Measurements from ENCODE around the gene ACTL8.

Gene ACTL8

DNA sequence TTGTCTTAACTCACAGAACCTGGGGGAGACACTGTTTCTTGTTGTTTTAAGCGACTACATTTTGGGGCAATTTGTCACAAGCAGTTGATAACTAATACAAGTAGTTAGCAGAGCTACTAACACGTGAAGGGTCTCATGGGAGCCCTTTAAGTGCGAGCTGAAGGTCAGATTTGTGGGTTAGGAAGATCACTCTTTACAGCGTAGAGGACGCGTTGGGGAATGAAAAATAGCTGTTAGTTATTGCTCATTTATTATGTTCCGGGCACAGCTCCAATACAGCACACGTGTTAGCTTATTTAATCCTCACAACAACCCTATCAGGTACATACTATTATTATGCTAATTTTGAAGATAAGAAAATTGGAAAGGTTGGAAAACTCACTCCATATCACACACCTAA lies 95.9 kb downstream of the ACTL8 start:
- no peaks in the 10 kb centered on the region for H3K9me3 ChIP-seq (ENCODE audit: low read length)
- no peak overlapping the region for H3K27ac ChIP-seq (ENCODE audit: low read depth, low read length)
- H3K9ac ChIP-seq (ENCODE audit: low read length), result no peak overlapping the region
- H3K4me3 ChIP-seq (ENCODE audit: low read depth in 1 of 2, low read length in 2 of 2), result no peak overlapping the region
- no peaks in the 10 kb centered on the region for H3K27me3 ChIP-seq (ENCODE audit: control insufficient read depth in 1 of 2, insufficient read depth in 2 of 2, low read length in 2 of 2)
- no peaks in the 10 kb centered on the region for H3K4me1 ChIP-seq (ENCODE audit: insufficient read depth, low read length)
- no peaks in the 10 kb centered on the region for H3K36me3 ChIP-seq (ENCODE audit: insufficient read depth, low read length)

GRCh38 chr1:17852383-17852782 lies 97.2 kb downstream of the ACTL8 start:
- Histone ChIP-seq H3K9me3 (ENCODE audit: low read length) (no peaks in the 10 kb centered on the region), H3K27me3 (ENCODE audit: control insufficient read depth in 1 of 2, insufficient read depth in 2 of 2, low read length in 2 of 2) (no peaks in the 10 kb centered on the region), H3K36me3 (ENCODE audit: insufficient read depth, low read length) (no peaks in the 10 kb centered on the region), H3K9ac (ENCODE audit: low read length) (no peak overlapping the region), H3K27ac (ENCODE audit: low read depth, low read length) (no peak overlapping the region), H3K4me3 (ENCODE audit: low read depth in 1 of 2, low read length in 2 of 2) (no peak overlapping the region), H3K4me1 (ENCODE audit: insufficient read depth, low read length) (no peaks in the 10 kb centered on the region)

GRCh38 chr1:17853241-17853935 lies 98.3 kb downstream of the ACTL8 start:
- Histone ChIP-seq H3K9me3 (ENCODE audit: low read length) (no peaks in the 10 kb centered on the region), H3K36me3 (ENCODE audit: insufficient read depth, low read length) (no peaks in the 10 kb centered on the region), H3K27ac (ENCODE audit: low read depth, low read length) (no peak overlapping the region), H3K9ac (ENCODE audit: low read length) (no peak overlapping the region), H3K4me1 (ENCODE audit: insufficient read depth, low read length) (no peaks in the 10 kb centered on the region), H3K27me3 (ENCODE audit: control insufficient read depth in 1 of 2, insufficient read depth in 2 of 2, low read length in 2 of 2) (no peaks in the 10 kb centered on the region), H3K4me3 (ENCODE audit: low read depth in 1 of 2, low read length in 2 of 2) (no peak overlapping the region)

- Histone ChIP-seq H3K9me3 (ENCODE audit: low read length) (no peaks in the 10 kb centered on the region), H3K27me3 (ENCODE audit: control insufficient read depth in 1 of 2, insufficient read depth in 2 of 2, low read length in 2 of 2) (no peaks in the 10 kb centered on the region), H3K36me3 (ENCODE audit: insufficient read depth, low read length) (no peaks in the 10 kb centered on the region), H3K4me3 (ENCODE audit: low read depth in 1 of 2, low read length in 2 of 2) (no peak overlapping the region), H3K9ac (ENCODE audit: low read length) (no peak overlapping the region), H3K27ac (ENCODE audit: low read depth, low read length) (no peak overlapping the region), H3K4me1 (ENCODE audit: insufficient read depth, low read length) (no peaks in the 10 kb centered on the region)
Observed at GRCh38 chr1:17856496-17857108, 101.5 kb downstream of the ACTL8 start.

- Histone ChIP-seq H3K27me3 (ENCODE audit: control insufficient read depth in 1 of 2, insufficient read depth in 2 of 2, low read length in 2 of 2) (no peaks in the 10 kb centered on the region), H3K9me3 (ENCODE audit: low read length) (no peaks in the 10 kb centered on the region), H3K36me3 (ENCODE audit: insufficient read depth, low read length) (no peaks in the 10 kb centered on the region), H3K4me3 (ENCODE audit: low read depth in 1 of 2, low read length in 2 of 2) (no peak overlapping the region), H3K27ac (ENCODE audit: low read depth, low read length) (no peak overlapping the region), H3K9ac (ENCODE audit: low read length) (no peak overlapping the region), H3K4me1 (ENCODE audit: insufficient read depth, low read length) (no peaks in the 10 kb centered on the region)
Observed at GRCh38 chr1:17857109-17857499, 102.0 kb downstream of the ACTL8 start.

GRCh38 chr1:17857996-17858395 lies 102.9 kb downstream of the ACTL8 start:
- Histone ChIP-seq H3K9me3 (ENCODE audit: low read length) (no peaks in the 10 kb centered on the region), H3K27me3 (ENCODE audit: control insufficient read depth in 1 of 2, insufficient read depth in 2 of 2, low read length in 2 of 2) (no peaks in the 10 kb centered on the region), H3K9ac (ENCODE audit: low read length) (no peak overlapping the region)

GRCh38 chr1:17860812-17861211 lies 105.7 kb downstream of the ACTL8 start:
- H3K36me3 ChIP-seq (ENCODE audit: insufficient read depth, low read length), result no peaks in the 10 kb centered on the region
- no peaks in the 10 kb centered on the region for H3K4me1 ChIP-seq (ENCODE audit: insufficient read depth, low read length)
- no peaks in the 10 kb centered on the region for H3K9me3 ChIP-seq (ENCODE audit: low read length)
- no peaks in the 10 kb centered on the region for H3K27me3 ChIP-seq (ENCODE audit: control insufficient read depth in 1 of 2, insufficient read depth in 2 of 2, low read length in 2 of 2)
- no peak overlapping the region for H3K27ac ChIP-seq (ENCODE audit: low read depth, low read length)
- H3K4me3 ChIP-seq (ENCODE audit: low read depth in 1 of 2, low read length in 2 of 2), result no peak overlapping the region
- H3K9ac ChIP-seq (ENCODE audit: low read length), result no peak overlapping the region

More at GRCh38 chr1:17857996-17858395, 102.9 kb downstream of the ACTL8 start:
- Histone ChIP-seq H3K36me3 (ENCODE audit: insufficient read depth, low read length) (no peaks in the 10 kb centered on the region), H3K27ac (ENCODE audit: low read depth, low read length) (no peak overlapping the region), H3K4me3 (ENCODE audit: low read depth in 1 of 2, low read length in 2 of 2) (no peak overlapping the region), H3K4me1 (ENCODE audit: insufficient read depth, low read length) (no peaks in the 10 kb centered on the region)

DNA sequence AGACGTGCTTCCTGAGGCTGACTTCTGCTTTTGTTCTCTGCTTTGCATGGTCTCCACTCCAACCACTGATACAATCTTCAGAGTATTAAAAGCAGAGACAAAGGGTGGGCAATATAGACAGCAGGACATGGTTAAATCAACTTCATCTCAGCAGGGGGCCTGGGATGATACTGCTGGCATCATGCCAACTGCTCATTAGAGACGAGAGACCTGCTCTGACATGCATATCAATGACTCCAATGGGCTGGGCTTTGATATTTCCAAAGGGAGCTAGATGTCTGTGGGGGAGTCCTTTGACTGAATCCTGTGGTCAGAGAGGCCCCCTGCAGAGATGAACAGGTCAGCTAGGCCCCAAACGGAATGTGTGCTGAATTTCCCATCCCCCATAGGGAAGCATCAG lies 106.6 kb downstream of the ACTL8 start:
- Histone ChIP-seq H3K36me3 (ENCODE audit: insufficient read depth, low read length) (no peaks in the 10 kb centered on the region), H3K4me1 (ENCODE audit: insufficient read depth, low read length) (no peaks in the 10 kb centered on the region), H3K9ac (ENCODE audit: low read length) (no peak overlapping the region), H3K9me3 (ENCODE audit: low read length) (no peaks in the 10 kb centered on the region), H3K27ac (ENCODE audit: low read depth, low read length) (no peak overlapping the region), H3K4me3 (ENCODE audit: low read depth in 1 of 2, low read length in 2 of 2) (no peak overlapping the region), H3K27me3 (ENCODE audit: control insufficient read depth in 1 of 2, insufficient read depth in 2 of 2, low read length in 2 of 2) (no peaks in the 10 kb centered on the region)

DNA sequence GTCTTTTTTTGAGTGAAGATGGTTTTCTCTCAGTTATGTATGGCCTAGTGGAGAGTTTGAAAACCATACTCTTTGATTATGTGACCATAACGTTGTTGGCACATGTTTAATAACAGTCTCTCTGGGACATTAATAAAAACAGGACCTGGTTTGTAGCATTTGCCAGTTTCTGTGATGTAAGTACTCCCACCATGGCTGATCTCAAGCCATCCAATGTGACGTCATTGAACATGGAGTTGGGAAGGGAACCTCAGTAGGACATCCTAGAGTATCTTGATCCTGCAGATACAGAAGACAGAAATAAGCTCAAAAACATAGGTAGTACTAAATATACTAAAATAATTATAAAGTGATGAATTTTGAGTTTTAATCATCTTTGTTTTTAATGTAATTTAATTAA lies 107.0 kb downstream of the ACTL8 start:
- Histone ChIP-seq H3K9me3 (ENCODE audit: low read length) (no peaks in the 10 kb centered on the region), H3K4me1 (ENCODE audit: insufficient read depth, low read length) (no peaks in the 10 kb centered on the region), H3K27ac (ENCODE audit: low read depth, low read length) (no peak overlapping the region), H3K9ac (ENCODE audit: low read length) (no peak overlapping the region), H3K36me3 (ENCODE audit: insufficient read depth, low read length) (no peaks in the 10 kb centered on the region), H3K27me3 (ENCODE audit: control insufficient read depth in 1 of 2, insufficient read depth in 2 of 2, low read length in 2 of 2) (no peaks in the 10 kb centered on the region), H3K4me3 (ENCODE audit: low read depth in 1 of 2, low read length in 2 of 2) (no peak overlapping the region)

DNA sequence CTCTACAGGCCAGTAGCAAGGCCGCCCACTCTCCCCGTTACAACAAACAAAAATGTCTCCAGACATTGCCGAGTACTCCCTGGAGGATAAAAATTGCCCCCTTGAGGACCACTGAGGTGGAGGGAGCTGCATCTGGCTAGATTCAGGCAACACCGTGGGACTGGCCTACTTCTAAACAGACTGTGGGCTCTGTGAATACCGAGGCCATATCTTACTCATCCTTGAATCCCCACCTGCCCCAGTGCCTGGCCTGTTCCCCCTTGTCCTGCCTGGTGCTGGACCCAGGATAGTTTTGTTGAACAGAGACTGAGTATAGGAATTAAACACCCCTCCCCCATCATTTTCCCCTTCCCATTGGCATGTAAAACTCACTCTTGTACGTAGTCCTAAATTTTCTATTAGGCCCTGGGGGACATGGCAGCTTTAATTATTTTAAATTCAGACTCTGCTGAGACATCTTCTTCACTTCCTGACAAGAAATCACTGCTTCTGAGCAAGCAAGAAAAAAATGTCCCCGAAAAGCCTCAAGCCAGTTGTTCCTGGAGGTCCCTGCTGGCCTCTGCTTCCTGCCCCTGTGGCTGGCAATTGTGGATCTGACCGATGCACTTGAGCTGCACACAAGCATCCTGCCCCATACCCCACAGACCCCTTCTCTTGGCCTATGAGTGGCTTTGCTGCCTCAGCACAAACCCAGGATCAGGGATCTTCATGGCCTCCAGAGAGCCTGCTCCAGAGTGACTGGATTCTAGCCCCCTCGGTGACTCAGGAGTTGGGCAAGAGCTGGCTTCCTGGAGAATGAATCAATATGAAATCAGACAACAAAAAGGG lies 111.0 kb downstream of the ACTL8 start:
- no peaks in the 10 kb centered on the region for H3K9me3 ChIP-seq (ENCODE audit: low read length)
- no peaks in the 10 kb centered on the region for H3K36me3 ChIP-seq (ENCODE audit: insufficient read depth, low read length)
- H3K27ac ChIP-seq (ENCODE audit: low read depth, low read length), result no peak overlapping the region
- no peaks in the 10 kb centered on the region for H3K27me3 ChIP-seq (ENCODE audit: control insufficient read depth in 1 of 2, insufficient read depth in 2 of 2, low read length in 2 of 2)
- H3K4me3 ChIP-seq (ENCODE audit: low read depth in 1 of 2, low read length in 2 of 2), result no peak overlapping the region
- H3K9ac ChIP-seq (ENCODE audit: low read length), result no peak overlapping the region
- no peaks in the 10 kb centered on the region for H3K4me1 ChIP-seq (ENCODE audit: insufficient read depth, low read length)

- no peaks in the 10 kb centered on the region for H3K9me3 ChIP-seq (ENCODE audit: low read length)
- H3K9ac ChIP-seq (ENCODE audit: low read length), result no peak overlapping the region
- no peaks in the 10 kb centered on the region for H3K36me3 ChIP-seq (ENCODE audit: insufficient read depth, low read length)
- no peak overlapping the region for H3K27ac ChIP-seq (ENCODE audit: low read depth, low read length)
- H3K4me3 ChIP-seq (ENCODE audit: low read depth in 1 of 2, low read length in 2 of 2), result no peak overlapping the region
- no peaks in the 10 kb centered on the region for H3K4me1 ChIP-seq (ENCODE audit: insufficient read depth, low read length)
- no peaks in the 10 kb centered on the region for H3K27me3 ChIP-seq (ENCODE audit: control insufficient read depth in 1 of 2, insufficient read depth in 2 of 2, low read length in 2 of 2)
Observed at GRCh38 chr1:17866740-17867029, 111.6 kb downstream of the ACTL8 start.
